Mesendoderm (in vitro differentiated cells): ENCODE measurements around the gene CLEC4C.
A peak's percentile ranks its signal among the peaks of the same experiment; 100 is the strongest.
"Not testable (repeated sequence)": the region's sequence is repeated elsewhere in the genome, so short reads cannot be mapped to it uniquely, and the experiment has no call there.

Source experiments
- DNase-seq: peaks from one replicate; pipeline ENCODE4 v3.0.0; 2013
- H2AK5ac ChIP-seq: 2 replicates; pipeline ENCODE4 v1.6.1; 2013; ENCODE audit warnings: low read length, inconsistent platforms
- H2BK120ac ChIP-seq: 2 replicates; pipeline ENCODE4 v1.6.1; 2013; ENCODE audit warnings: low read depth, mild to moderate bottlenecking, low read length, moderate library complexity, mixed read lengths
- H2BK15ac ChIP-seq: replicated peaks from 2 replicates; pipeline ENCODE4 v1.6.1; 2013; ENCODE audit warnings: low read depth, mild to moderate bottlenecking, moderate library complexity
- H2BK5ac ChIP-seq: 2 replicates; pipeline ENCODE4 v1.6.1; 2013; ENCODE audit warnings: low read length, inconsistent platforms
- H3K18ac ChIP-seq: 2 replicates; pipeline ENCODE4 v1.6.1; 2013; ENCODE audit warnings: mild to moderate bottlenecking, low read length, mixed read lengths
- H3K23ac ChIP-seq: one replicate; pipeline ENCODE4 v1.6.1; 2013; ENCODE audit warnings: low read length
- H3K27ac ChIP-seq: 2 replicates; pipeline ENCODE4 v1.5.1; 2013; ENCODE audit warnings: low read depth, mild to moderate bottlenecking, inconsistent platforms, low read length, moderate library complexity
- H3K27me3 ChIP-seq: 2 replicates; pipeline ENCODE4 v1.6.1; 2013; ENCODE audit warnings: low read length, control low read depth, mild to moderate bottlenecking, inconsistent platforms; ENCODE audit not compliant: insufficient read depth, poor library complexity
- H3K36me3 ChIP-seq: 2 replicates; pipeline ENCODE4 v1.6.1; 2013; ENCODE audit warnings: low read length, inconsistent platforms; ENCODE audit not compliant: control insufficient read depth, insufficient read depth
- H3K4ac ChIP-seq: one replicate; pipeline ENCODE4 v1.6.1; 2013; ENCODE audit warnings: low read depth, mild to moderate bottlenecking, low read length, moderate library complexity
- H3K4me1 ChIP-seq: 2 replicates; pipeline ENCODE4 v1.6.1; 2013; ENCODE audit warnings: low read depth, low read length, inconsistent platforms; ENCODE audit not compliant: control insufficient read depth
- H3K4me2 ChIP-seq: 2 replicates; pipeline ENCODE4 v1.6.1; 2013; ENCODE audit warnings: low read length
- H3K4me3 ChIP-seq: 2 replicates; pipeline ENCODE4 v1.5.1; 2013; ENCODE audit warnings: mild to moderate bottlenecking, low read length
- H3K56ac ChIP-seq: one replicate; pipeline ENCODE4 v1.6.1; 2013; ENCODE audit warnings: low read length
- H3K79me1 ChIP-seq: 2 replicates; pipeline ENCODE4 v1.6.1; 2013; ENCODE audit warnings: low read length, inconsistent platforms
- H3K79me2 ChIP-seq: 2 replicates; pipeline ENCODE4 v1.6.1; 2013; ENCODE audit warnings: mild to moderate bottlenecking, low read length; ENCODE audit not compliant: control insufficient read depth, insufficient read depth
- H3K9ac ChIP-seq: 2 replicates; pipeline ENCODE4 v1.6.1; 2013; ENCODE audit warnings: low read length, inconsistent platforms
- H4K5ac ChIP-seq: one replicate; pipeline ENCODE4 v1.6.1; 2013; ENCODE audit warnings: low read length
- H4K8ac ChIP-seq: one replicate; pipeline ENCODE4 v1.6.1; 2013; ENCODE audit warnings: low read depth, mild to moderate bottlenecking, control low read depth, low read length, moderate library complexity
- WGBS: extraction: QIAGEN DNeasy Blood & Tissue Kit; methylation state at CpG from one replicate; pipeline ENCODE4 v1.1.7; 2013; ENCODE audit warnings: low lambda C conversion rate, missing lambda C conversion rate; ENCODE audit not compliant: insufficient coverage; ENCODE audit errors: extremely low coverage; 5-methylcytosine and 5-hydroxymethylcytosine counted together

CLEC4C gene

DNA sequence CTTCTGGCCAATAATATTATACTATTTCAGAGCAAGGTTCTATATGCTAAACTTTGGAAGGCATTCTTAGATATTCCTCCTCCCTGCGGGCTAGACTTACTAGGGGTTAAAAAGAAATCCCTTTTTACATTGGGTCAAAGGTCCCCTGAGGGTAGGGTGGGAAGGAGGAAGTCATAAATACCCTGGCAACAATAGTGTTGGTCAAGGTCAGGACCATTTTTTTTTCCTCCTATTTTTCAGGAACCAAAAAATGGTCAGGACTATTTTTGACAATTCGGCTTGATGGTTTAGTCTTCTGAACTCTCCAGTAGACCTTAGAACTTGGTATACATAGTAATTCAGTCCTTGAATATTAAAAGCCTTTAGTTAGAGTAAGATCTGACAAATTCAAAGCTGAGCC is 37.5 kb upstream of the CLEC4C start:
- Histone ChIP-seq H3K4me3 (no peak overlapping the region), H3K79me2 (peaks cover 3% of the 10 kb centered on the region), H3K9ac (no peak overlapping the region), H2BK5ac (no peak overlapping the region), H3K36me3 (no peaks in the 10 kb centered on the region), H3K23ac (no peak overlapping the region), H2BK15ac (no peak overlapping the region), H3K56ac (no peak overlapping the region), H3K18ac (no peak overlapping the region), H3K79me1 (no peaks in the 10 kb centered on the region), H2AK5ac (no peak overlapping the region), H3K27ac (no peak overlapping the region), H3K27me3 (no peaks in the 10 kb centered on the region), H3K4ac (no peak overlapping the region), H4K5ac (no peak overlapping the region), H3K4me2 (no peak overlapping the region), H2BK120ac (no peak overlapping the region), H3K4me1 (peaks cover 8% of the 10 kb centered on the region), H4K8ac (no peak overlapping the region)
- no peak for DNase-seq
- WGBS = no CpG with 5 or more reads among the region's 2 CpGs

DNA sequence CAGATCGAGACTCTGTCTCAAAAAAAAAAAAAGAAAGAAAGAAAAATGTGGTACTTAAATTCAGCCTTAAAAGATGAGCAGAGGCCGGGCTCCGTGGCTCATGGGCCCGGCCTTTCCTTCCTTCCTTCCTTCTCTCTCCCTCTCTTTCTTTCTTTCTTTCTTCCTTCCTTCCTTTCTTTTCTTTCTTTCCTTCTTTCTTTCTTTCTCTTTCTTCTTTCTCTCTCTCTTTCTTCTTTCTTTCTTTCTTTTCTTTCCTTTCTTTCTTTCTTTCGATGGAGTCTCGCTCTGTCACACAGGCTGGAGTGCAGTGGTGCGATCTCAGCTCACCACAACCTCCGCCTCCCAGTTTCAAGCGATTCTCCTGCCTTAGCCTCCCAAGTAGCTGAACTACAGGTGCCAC is 36.3 kb upstream of the CLEC4C start:
- not testable (repeated sequence) for H3K36me3 ChIP-seq, H3K27ac ChIP-seq, DNase-seq, H3K79me2 ChIP-seq, H3K79me1 ChIP-seq, H4K5ac ChIP-seq, H4K8ac ChIP-seq, H3K23ac ChIP-seq, H2BK120ac ChIP-seq, H2BK15ac ChIP-seq, H3K4ac ChIP-seq, H3K18ac ChIP-seq, H3K4me3 ChIP-seq, H2BK5ac ChIP-seq, H3K4me1 ChIP-seq, H3K27me3 ChIP-seq, H3K56ac ChIP-seq, H2AK5ac ChIP-seq, H3K4me2 ChIP-seq, H3K9ac ChIP-seq
- no CpG with 5 or more reads among the region's 9 CpGs for WGBS

DNA sequence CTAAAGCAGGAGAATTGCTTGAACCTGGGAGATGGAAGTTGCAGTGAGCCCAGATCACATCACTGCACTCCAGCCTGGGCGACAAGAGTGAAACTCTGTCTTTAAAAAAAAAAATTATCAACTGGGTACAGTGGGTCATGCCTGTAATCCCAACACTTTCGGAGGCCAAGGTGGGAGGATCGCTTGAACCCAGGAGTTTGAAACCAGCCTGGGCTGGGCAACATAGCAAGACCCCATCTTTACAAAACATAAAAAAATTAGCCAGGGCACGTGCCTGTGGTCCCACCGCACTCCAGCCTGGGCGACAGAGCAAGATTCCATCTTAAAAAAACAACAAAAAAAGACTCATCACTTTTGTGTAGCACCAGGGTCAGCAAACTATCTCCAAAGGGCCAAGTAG is 34.9 kb upstream of the CLEC4C start:
- no peak overlapping the region for H3K4me2 ChIP-seq
- H3K18ac ChIP-seq = no peak overlapping the region
- H3K27ac ChIP-seq = no peak overlapping the region
- no peaks in the 10 kb centered on the region for H3K79me1 ChIP-seq
- WGBS = no CpG with 5 or more reads among the region's 6 CpGs
- H3K56ac ChIP-seq = no peak overlapping the region
- no peak overlapping the region for H2BK15ac ChIP-seq
- no peak overlapping the region for H2BK5ac ChIP-seq
- no peaks in the 10 kb centered on the region for H3K79me2 ChIP-seq
- H3K4ac ChIP-seq = no peak overlapping the region
- no peak overlapping the region for H2BK120ac ChIP-seq
- no peak overlapping the region for H4K5ac ChIP-seq
- DNase-seq = no peak
- H3K9ac ChIP-seq = no peak overlapping the region
- peaks cover 1% of the 10 kb centered on the region for H3K4me1 ChIP-seq
- H2AK5ac ChIP-seq = no peak overlapping the region
- no peak overlapping the region for H3K4me3 ChIP-seq
- no peak overlapping the region for H3K23ac ChIP-seq
- H4K8ac ChIP-seq = no peak overlapping the region
- no peaks in the 10 kb centered on the region for H3K36me3 ChIP-seq
- no peaks in the 10 kb centered on the region for H3K27me3 ChIP-seq

DNA sequence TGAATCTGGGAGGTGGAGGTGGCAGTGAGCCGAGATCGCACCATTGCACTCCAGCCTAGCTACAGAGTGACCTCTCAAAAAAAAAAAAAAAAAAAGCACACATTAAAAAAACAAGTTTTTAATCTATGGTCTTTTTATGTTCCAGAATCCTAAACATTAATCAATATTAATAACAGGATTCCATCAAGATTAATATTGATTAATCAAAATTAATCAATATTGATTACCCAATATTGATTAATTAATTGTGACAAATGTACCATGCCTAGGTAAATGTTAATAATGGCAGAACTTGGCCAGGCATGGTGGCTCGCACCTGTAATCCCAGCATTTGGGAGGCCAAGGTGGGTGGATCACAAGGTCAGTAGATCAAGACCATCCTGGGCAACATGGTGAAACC is 34.1 kb upstream of the CLEC4C start:
- no peak overlapping the region for H3K4me3 ChIP-seq
- no peak for DNase-seq

DNA sequence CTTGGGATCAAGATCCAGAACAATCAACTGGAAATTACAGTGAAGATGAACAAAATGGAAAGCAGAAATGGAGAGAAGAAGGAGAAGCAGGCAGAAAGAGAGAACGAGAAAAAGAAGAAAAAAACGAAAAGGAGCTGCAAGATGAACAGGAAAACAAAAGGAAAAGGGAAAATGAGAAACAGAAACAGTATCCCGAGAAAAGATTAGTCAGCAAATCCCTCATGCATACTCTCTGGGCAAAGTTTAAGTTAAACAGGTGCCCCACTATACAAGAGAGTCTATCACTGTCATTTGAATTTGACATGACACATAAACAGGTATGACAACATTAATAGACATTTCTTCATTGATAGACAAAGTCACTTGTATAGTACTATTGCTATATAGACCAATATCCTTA is 22.8 kb upstream of the CLEC4C start:
- Histone ChIP-seq H3K4ac (no peak overlapping the region), H3K36me3 (no peaks in the 10 kb centered on the region), H3K27ac (no peak overlapping the region), H3K18ac (no peak overlapping the region), H2BK15ac (no peak overlapping the region), H3K79me1 (no peaks in the 10 kb centered on the region), H3K4me3 (no peak overlapping the region), H2BK5ac (no peak overlapping the region), H3K79me2 (no peaks in the 10 kb centered on the region), H3K4me1 (no peaks in the 10 kb centered on the region), H4K8ac (no peak overlapping the region), H3K56ac (no peak overlapping the region), H3K27me3 (no peaks in the 10 kb centered on the region), H2AK5ac (no peak overlapping the region), H3K4me2 (no peak overlapping the region), H3K9ac (no peak overlapping the region), H2BK120ac (no peak overlapping the region), H3K23ac (no peak overlapping the region), H4K5ac (no peak overlapping the region)
- WGBS = no CpG with 5 or more reads among the region's 3 CpGs
- DNase-seq = no peak

More for the DNA sequence above, 34.1 kb upstream of the CLEC4C start:
- Histone ChIP-seq H3K56ac (no peak overlapping the region), H4K8ac (no peak overlapping the region), H3K23ac (no peak overlapping the region), H3K9ac (no peak overlapping the region), H3K79me1 (no peaks in the 10 kb centered on the region), H3K4me1 (peaks cover 1% of the 10 kb centered on the region), H3K36me3 (no peaks in the 10 kb centered on the region), H2AK5ac (no peak overlapping the region), H3K4ac (no peak overlapping the region), H2BK15ac (no peak overlapping the region), H3K79me2 (no peaks in the 10 kb centered on the region), H2BK120ac (no peak overlapping the region), H3K18ac (no peak overlapping the region), H3K4me2 (no peak overlapping the region), H3K27ac (no peak overlapping the region), H4K5ac (no peak overlapping the region), H2BK5ac (no peak overlapping the region), H3K27me3 (no peaks in the 10 kb centered on the region)
- whole genome bisulfite sequencing = no CpG with 5 or more reads among the region's 3 CpGs

DNA sequence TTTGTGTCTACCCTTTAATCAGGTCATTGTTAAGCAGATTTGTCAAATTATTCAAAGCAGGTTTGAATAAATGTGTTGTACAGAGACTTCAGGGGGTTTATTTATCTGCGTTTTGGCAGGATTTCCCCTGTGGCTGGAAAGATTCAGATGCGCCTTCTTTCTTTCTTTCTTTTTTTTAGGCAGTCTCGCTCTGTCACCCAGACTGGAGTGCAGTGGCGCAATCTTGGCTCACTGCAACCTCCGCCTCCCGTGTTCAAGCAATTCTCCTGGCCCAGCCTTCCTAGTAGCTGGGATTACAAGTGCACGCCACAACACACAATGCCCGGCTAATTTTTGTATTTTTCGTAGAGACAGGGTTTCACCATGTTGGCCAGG is 11.6 kb upstream of the CLEC4C start:
- Histone ChIP-seq H3K23ac (no peak overlapping the region), H4K5ac (no peak overlapping the region), H2AK5ac (no peak overlapping the region), H3K27me3 (no peaks in the 10 kb centered on the region), H3K18ac (peak overlapping the region; percentile 66), H4K8ac (no peak overlapping the region), H3K4me1 (no peaks in the 10 kb centered on the region), H3K9ac (no peak overlapping the region), H2BK120ac (no peak overlapping the region), H2BK15ac (no peak overlapping the region), H3K4me3 (no peak overlapping the region), H3K56ac (peak overlapping the region; percentile 39), H3K4ac (no peak overlapping the region), H3K27ac (no peak overlapping the region), H3K79me2 (no peaks in the 10 kb centered on the region), H3K36me3 (no peaks in the 10 kb centered on the region), H2BK5ac (no peak overlapping the region), H3K79me1 (no peaks in the 10 kb centered on the region), H3K4me2 (no peak overlapping the region)
- no CpG with 5 or more reads among the region's 9 CpGs for WGBS
- no peak for DNase-seq
